ENCODE measurements around the gene PREPL.

GRCh38 chr2:44325897-44326296, 35.4 kb downstream of the PREPL start:
- TF ChIP-seq POLR2AphosphoS5 (IDR thresholded peaks at IDR 0.05): no peak
- TF ChIP-seq, protein P1, sequence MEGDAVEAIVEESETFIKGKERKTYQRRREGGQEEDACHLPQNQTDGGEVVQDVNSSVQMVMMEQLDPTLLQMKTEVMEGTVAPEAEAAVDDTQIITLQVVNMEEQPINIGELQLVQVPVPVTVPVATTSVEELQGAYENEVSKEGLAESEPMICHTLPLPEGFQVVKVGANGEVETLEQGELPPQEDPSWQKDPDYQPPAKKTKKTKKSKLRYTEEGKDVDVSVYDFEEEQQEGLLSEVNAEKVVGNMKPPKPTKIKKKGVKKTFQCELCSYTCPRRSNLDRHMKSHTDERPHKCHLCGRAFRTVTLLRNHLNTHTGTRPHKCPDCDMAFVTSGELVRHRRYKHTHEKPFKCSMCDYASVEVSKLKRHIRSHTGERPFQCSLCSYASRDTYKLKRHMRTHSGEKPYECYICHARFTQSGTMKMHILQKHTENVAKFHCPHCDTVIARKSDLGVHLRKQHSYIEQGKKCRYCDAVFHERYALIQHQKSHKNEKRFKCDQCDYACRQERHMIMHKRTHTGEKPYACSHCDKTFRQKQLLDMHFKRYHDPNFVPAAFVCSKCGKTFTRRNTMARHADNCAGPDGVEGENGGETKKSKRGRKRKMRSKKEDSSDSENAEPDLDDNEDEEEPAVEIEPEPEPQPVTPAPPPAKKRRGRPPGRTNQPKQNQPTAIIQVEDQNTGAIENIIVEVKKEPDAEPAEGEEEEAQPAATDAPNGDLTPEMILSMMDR (IDR thresholded peaks at IDR 0.05): no peak
